RPMI8226 (cell line): ENCODE measurements around the gene OR9Q1.
"Not testable (repeated sequence)": the region's sequence is repeated elsewhere in the genome, so short reads cannot be mapped to it uniquely, and the experiment has no call there.

Source experiments
- DNase-seq: peaks from one replicate; pipeline ENCODE4 v3.0.0-alpha.2; 2015

The OR9Q1 gene

GRCh38 chr11:58023435-58023931 is at the start of gene OR9Q1:
Gene OR9Q1 (plus strand): TSS chr11:58023881. CDS start chr11:58179445, 155,564 bp downstream.
- DNase-seq, result no peak

DNA sequence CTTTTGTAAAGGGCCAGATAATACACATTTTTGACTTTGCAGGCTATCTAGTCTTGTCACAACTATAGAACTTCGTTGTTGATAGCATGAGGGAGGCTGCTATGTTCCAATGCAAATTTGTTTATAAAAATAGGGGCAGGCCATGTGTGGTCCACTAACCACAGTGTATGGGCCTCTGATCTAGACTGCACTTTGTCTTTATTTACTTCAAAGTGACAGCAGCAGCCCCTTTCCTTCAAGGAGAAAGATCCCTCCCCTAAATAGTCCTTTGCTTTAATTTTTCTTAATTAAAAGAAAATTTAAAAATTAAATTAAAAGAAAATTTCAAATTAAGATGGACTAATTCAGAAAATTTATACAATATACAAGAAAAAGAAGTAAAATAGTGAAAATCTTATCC is 49.5 kb upstream of the OR9Q1 start:
- no peak for DNase-seq

DNA sequence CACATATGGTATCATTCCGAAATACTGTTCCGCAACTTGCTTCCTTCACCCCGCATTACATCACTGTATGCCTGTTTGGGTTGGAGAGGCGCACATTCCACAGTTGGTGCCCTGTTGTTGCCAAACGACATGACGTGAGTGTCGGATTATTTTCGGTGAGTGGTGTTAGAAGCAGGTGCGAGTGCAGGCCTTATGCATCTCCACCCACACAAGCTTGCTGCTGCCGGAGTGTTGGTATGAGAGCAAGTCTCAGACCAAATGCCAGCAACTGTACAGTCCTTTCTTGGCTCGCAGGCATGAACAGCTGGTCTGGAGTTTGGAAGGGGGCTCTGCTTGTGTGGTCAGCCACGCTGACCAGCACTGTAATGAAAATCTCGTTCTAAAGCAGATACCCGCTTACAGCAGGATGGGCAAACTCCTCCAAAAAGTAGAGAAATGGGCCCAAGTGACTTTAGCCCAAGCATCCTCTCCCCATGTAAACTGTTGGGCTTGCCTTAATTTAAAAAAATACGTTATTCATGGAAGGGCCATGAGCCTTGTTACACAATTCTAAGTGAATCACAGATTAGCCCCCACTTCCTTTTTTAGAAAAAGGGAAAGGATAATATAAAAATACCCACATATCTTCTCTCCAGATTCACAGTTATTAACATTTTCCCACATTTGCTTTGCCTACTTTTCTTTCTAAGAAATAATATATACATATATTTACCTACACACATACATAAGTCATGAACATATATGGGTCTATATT is 48.7 kb upstream of the OR9Q1 start:
- no peak for DNase-seq

DNA sequence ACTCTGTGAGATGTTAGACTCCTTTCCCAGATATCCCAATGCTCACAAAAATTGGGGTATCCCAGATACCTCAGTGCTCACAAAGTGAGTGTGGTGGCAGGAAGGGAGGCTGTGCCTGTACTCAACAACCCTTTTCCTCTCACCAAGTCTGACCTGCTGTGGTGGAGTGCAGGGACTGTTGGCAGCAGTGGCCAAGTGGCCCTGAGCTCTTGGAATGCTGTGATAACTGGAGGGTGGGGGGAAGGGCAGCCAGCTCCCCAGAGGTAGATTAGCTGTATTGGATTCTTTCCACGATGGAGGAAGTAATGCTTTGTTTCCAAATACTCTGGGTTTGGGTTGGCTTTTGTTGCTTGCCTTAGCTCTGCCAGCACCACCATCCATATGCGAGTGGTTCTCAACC is 46.0 kb upstream of the OR9Q1 start:
- DNase-seq, result no peak

- no peak for DNase-seq
Observed at GRCh38 chr11:57978686-57979531, 44.8 kb upstream of the OR9Q1 start.

DNA sequence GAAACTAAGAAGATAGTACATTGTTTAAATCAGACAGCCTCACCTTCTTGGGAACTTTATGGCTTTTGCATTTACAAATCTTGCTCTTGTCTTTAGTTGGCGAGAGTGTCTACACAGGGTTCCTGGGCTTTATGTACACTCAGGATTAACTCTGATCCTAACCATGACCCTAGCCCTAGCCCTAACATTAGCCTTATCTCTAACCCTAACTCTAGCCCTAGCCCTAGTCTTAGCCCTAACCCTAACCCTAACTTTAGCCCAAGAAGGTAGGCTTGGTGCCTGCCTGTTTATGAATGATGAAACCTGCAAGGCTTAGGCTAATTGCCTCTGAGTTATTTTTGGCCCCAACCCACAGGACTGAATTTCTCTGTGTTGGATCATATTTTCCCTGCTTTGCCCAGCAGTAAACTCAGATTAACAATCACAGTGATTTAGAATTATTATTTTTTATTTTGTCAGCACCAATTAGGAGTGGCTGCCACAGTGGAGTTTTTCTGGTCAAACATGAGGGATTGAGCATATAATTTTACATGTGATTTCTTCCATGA is 44.1 kb upstream of the OR9Q1 start:
- no peak for DNase-seq

- no peak for DNase-seq
Observed at GRCh38 chr11:57980201-57980600, 43.5 kb upstream of the OR9Q1 start.

GRCh38 chr11:57981536-57981935 is 42.1 kb upstream of the OR9Q1 start:
- no peak for DNase-seq

DNA sequence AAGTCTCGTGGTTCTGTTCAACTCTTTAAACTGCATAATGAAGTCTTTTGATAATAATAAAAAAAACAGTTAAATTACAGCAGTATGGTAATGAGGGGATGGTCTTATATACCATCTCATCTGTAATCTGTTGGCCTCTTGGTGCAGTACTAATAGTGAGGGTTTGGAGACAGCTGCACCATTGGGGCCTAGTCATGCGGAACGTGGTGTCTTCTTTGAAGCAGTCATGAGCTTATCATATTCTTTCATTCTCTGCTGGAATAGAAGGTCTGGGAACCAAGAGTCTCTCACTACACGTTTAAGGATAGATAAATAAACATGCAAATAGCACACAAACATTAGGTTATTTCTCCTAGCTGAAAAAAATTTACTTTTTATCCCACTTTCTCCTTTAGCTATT is 40.9 kb upstream of the OR9Q1 start:
- no peak for DNase-seq

DNA sequence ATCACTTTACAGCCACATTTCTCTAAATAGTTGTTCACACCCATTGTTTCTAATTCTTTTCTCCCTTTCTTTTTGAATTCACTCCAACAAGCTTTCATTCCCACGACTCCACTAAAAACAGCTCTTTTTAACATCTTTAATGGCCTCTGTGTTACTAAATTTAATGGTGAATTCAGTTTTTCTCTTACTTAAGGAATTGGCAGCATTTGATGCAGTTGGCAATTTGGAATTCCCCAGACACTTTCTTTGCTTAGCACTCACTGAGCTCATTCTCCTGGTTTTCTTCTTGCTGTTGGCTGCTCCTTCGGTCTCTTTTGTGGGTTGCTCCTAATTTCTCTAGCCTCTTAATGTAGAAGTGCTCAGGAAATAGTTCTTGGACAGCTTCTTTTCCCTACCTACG is 40.5 kb upstream of the OR9Q1 start:
- DNase-seq, result no peak

DNA sequence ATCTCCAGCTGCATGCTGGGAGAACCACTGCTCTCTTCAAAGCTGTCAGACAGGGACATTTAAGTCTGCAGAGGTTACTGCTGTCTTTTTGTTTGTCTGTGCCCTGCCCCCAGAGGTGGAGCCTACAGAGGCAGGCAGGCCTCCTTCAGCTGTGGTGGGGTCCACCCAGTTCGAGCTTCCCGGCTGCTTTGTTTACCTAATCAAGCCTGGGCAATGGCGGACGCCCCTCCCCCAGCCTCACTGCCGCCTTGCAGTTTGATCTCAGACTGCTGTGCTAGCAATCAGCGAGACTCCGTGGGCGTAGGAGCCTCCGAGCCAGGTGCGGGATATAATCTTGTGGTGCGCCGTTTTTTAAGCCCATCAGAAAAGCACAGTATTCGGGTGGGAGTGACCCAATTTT is 24.2 kb upstream of the OR9Q1 start:
- not testable (repeated sequence) for DNase-seq

DNA sequence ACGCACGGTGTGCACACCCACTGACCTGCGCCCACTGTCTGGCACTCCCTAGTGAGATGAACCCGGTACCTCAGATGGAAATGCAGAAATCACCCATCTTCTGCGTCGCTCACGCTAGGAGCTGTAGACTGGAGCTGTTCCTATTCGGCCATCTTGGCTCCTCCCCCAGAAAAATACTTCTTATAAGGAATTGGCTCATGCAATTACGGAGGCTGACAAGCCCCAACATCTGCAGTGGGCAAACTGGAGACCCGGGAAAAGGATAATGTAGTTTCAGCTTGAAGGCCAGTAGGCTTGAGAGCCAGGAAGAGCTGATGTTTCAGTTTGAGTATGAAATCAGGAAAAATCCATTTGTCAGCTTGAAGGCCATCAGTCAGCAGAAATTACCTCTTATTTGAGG is 23.7 kb upstream of the OR9Q1 start:
- not testable (repeated sequence) for DNase-seq

- no peak for DNase-seq
Observed at GRCh38 chr11:58000699-58001098, 23.0 kb upstream of the OR9Q1 start.

- DNase-seq, result no peak
Observed at GRCh38 chr11:58003036-58003435, 20.6 kb upstream of the OR9Q1 start.

GRCh38 chr11:58003591-58003990 is 20.1 kb upstream of the OR9Q1 start:
- no peak for DNase-seq

DNA sequence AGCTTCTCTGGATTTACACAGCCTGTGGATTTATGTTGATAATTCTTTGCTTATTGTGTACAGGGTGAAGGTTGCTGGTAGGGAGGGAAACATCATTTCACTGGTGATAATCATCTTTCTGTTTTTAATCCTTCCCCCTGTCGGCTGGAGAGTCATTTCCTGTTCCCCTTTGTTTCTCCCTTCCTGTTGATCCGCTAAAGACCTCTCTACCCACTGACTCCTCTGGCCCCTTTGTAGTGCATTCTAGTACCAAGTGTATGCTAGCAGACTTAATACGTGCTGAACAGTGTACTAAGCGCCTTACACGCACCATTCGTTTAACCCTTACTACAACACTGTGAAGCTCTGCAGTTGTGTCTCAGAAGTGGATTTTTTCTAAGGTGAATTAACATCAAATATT is 19.0 kb upstream of the OR9Q1 start:
- DNase-seq, result no peak

DNA sequence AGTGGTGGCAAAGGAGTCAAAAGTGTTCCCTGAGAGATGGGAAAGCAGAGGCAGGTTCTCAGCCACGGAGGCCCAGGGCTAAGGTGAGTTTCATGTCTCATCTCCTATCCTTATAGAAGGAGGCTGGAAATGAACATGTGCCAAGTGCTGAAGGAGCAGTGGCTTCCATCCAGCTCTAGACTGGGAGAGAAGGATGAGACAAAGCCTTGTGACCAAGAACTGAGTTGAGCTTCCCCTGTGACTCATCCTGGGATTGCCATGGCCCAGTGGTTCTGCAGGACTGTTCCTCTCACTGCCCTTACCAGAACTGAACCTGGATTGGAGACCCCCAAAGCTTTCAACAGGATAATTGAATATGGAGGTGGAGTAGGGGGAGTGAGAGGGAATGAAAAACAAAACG is 16.7 kb upstream of the OR9Q1 start:
- no peak for DNase-seq

DNA sequence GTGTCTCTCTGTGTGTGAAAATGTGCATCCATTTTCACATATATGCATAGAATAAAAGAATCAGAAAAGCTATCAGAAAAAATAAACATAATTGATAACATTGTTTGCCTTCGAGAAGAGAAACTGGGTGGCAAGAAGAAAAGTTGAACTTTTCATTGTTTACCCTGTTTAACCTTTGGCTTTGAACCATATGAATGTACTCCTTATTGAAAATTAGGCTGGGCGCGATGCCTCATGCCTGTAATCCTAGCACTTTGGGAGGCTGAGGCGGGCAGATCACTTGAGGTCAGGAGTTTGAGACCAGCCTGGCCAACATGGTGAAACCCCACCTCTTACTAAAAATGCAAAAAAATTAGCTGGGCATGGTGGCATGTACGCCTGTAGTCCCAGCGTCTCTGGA is 11.9 kb upstream of the OR9Q1 start:
- DNase-seq, result no peak

DNA sequence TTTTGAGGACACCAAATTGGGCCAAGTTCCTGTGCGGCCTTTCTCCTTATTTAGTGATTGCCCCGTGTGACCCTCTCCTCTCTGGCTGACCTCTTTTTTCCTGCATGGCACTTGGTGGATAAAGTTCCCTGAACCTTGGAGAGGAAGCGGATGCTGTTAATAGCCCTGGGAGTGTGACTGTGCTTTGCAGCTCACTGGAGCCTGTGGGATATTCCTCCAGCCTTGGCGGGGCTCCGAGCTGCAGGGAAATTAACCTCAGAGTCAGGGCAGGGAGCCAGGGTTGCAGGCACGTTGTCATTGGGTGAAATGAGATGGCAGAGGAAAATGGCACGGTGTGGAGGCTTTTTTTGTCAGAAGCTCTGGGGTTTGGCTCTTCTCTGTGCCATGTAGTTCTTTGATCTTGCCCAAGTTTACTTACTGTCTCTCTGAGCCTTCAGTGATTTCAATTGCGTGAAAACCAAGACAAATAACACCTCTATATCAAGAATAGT is 965 bp downstream of the OR9Q1 start:
- DNase-seq, result no peak

GRCh38 chr11:58027341-58027740 is 3.7 kb downstream of the OR9Q1 start:
- no peak for DNase-seq

DNA sequence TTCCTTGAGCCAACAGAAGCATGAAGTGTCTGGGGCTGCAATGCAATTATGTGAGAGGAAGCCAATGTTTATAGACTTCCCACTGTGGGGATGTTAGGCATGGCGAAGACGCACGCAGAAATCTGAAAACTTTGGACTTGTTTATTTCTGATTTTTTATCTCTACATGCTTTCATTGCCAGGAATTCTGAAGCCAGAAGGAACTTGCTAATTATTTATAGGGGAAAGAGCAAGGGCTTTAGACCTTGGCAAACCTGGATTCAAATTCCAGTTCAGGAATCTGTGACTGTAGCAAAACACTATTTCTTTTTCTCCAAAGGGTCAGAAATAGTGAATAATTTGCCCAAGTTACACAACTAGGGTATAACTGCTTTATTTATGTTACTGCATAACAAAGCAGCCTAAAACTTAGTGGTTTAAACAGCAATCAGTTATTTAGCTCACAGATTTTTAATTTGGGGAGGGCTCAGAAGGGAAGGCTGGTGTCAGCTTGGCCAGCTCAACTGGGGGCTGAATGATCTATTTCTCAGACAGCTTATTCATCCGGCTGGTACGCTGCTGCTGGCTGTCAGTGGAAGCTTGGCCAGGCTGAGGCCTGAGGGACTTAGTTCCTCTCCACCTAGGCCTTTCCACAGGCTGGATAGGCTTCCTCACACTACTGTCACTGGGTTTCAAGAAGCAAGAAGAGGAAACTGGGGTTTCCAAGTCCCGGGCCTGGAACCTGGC is 5.2 kb downstream of the OR9Q1 start:
- DNase-seq, result no peak

DNA sequence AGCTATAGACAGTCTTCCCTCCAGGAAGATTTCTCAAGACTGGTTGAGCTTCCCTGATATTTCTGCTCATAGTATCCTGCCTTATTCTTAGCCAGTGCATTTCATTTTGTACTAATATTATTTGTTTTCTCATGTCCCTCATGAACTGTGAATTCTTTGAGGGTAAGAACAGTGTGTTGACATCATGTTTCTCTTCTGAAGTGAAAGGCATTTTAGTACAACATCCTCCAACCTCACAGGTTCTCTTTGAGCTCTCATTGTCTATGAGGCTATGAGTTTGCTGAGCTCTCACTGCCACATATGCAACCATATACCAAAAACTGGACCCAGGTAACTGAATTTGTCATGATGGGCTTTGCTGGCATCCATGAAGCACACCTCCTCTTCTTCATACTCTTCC is 7.0 kb downstream of the OR9Q1 start, which contains the start of gene OR6Q1:
OR6Q1 (plus strand) TSS at position 301 of the 400 bp plus-strand sequence; CDS start at position 301, 0 bp downstream.
- DNase-seq, result no peak

DNA sequence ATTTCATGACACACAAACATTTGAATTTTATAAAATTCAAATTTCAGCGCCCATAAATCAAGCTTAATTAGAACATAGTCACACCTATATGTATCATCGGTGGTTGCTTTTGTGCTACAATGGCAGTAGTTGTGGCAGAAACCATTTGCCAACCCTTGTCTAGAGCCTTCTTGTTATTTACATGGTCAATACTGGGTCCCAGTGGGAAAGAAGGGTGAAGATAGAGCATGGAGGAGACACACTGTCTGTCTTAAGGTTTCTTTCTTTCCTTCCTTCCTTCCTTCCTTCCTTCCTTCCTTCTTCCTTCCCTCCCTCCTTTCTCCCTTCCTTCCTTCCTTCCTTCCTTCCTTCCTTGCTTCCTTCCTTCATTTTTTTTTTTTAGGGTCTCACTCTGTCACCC is 10.8 kb downstream of the OR9Q1 start:
- DNase-seq, result no peak
